CD14-positive monocyte (primary cell): ENCODE results near the gene KRT85. TPM values are rescaled to one million over a fixed set of nuclear protein-coding genes. Genes with fewer than 3 reads are reported as not detected.

ENCODE experiments used
- DNase-seq, 3 donors: peaks; one replicate each; pipeline ENCODE4 v3.0.0-alpha.2; 2011 to 2022
- H2AFZ ChIP-seq: 2 replicates; pipeline ENCODE4 v1.6.0; 2012; ENCODE audit warnings: mild to moderate bottlenecking, low read depth, low read length, inconsistent platforms; ENCODE audit not compliant: insufficient read depth, poor library complexity, severe bottlenecking
- H3K27ac ChIP-seq, 2 donors: 1 replicate in 1 of 2; 2 replicates in 1 of 2; pipeline ENCODE4 v1.5.1; 2012 to 2013; ENCODE audit warnings: low read length in 2 of 2, control low read depth in 1 of 2, inconsistent platforms in 1 of 2, low read depth in 1 of 2, mild to moderate bottlenecking in 1 of 2
- H3K27me3 ChIP-seq, 2 donors: one replicate each; pipeline versions ENCODE4 v1.6.0 to v1.6.1; 2011 to 2013; ENCODE audit warnings: low read length in 2 of 2; ENCODE audit not compliant: control insufficient read depth in 2 of 2, insufficient read depth in 2 of 2
- H3K36me3 ChIP-seq, 2 donors: replicated peaks in 1 of 2; 1 replicate in 1 of 2; 2 replicates in 1 of 2; pipeline versions ENCODE4 v1.5.1 to v1.6.1; 2012 to 2013; ENCODE audit warnings: low read length in 2 of 2, control low read depth in 1 of 2, inconsistent platforms in 1 of 2, mild to moderate bottlenecking in 1 of 2; ENCODE audit not compliant: insufficient read depth in 2 of 2, control insufficient read depth in 1 of 2
- H3K4me1 ChIP-seq, 2 donors: 1 replicate in 1 of 2; 2 replicates in 1 of 2; pipeline versions ENCODE4 v1.5.1 to v1.6.1; 2012 to 2013; ENCODE audit warnings: low read length in 2 of 2, control low read depth in 1 of 2, inconsistent platforms in 1 of 2, mild to moderate bottlenecking in 1 of 2, moderate library complexity in 1 of 2; ENCODE audit not compliant: insufficient read depth in 2 of 2, control insufficient read depth in 1 of 2
- H3K4me2 ChIP-seq: replicated peaks from 2 replicates; pipeline ENCODE3; 2012; ENCODE audit warnings: low read length, moderate library complexity, mild to moderate bottlenecking; ENCODE audit not compliant: poor library complexity, severe bottlenecking; ENCODE audit errors: extremely low read depth
- H3K4me3 ChIP-seq, 3 experiments: fragments of 200-600 bp in 1 of 3; sonication (generic) in 1 of 3; replicated peaks in 1 of 3; 1 replicate in 2 of 3; 2 replicates in 1 of 3; pipeline ENCODE4 v1.5.1; 2011 to 2013; ENCODE audit warnings: low read length in 3 of 3, mild to moderate bottlenecking in 3 of 3, control low read depth in 2 of 3, low read depth in 2 of 3, inconsistent platforms in 1 of 3, moderate library complexity in 1 of 3
- H3K79me2 ChIP-seq: 2 replicates; pipeline ENCODE4 v1.6.0; 2012; ENCODE audit warnings: mild to moderate bottlenecking, control low read depth, inconsistent platforms, low read length, moderate library complexity; ENCODE audit not compliant: insufficient read depth
- H3K9ac ChIP-seq: 2 replicates; pipeline ENCODE4 v1.6.0; 2017; ENCODE audit warnings: low read length, mild to moderate bottlenecking; ENCODE audit not compliant: insufficient read depth, poor library complexity, severe bottlenecking
- H3K9me3 ChIP-seq, 2 donors: replicated peaks in 1 of 2; 1 replicate in 1 of 2; 2 replicates in 1 of 2; pipeline versions ENCODE4 v1.5.1 to v1.6.1; 2012 to 2013; ENCODE audit warnings: low read length in 2 of 2, control low read depth in 1 of 2; ENCODE audit not compliant: control insufficient read depth in 1 of 2, insufficient read depth in 1 of 2
- H4K20me1 ChIP-seq: 2 replicates; pipeline ENCODE4 v1.6.0; 2012; ENCODE audit warnings: mild to moderate bottlenecking, low read length, control low read depth, moderate library complexity; ENCODE audit not compliant: insufficient read depth
- H3K27ac Mint-ChIP-seq, 7 donors: one replicate each; pipeline ENCODE4 v1.8.0; 2020; ENCODE audit warnings: mild to moderate bottlenecking in 7 of 7, mixed read lengths in 7 of 7, moderate library complexity in 6 of 7, inconsistent platforms in 2 of 7
- H3K27me3 Mint-ChIP-seq, 3 donors: one replicate each; pipeline ENCODE4 v1.8.0; 2021 to 2022; ENCODE audit warnings: low read depth in 3 of 3, mild to moderate bottlenecking in 3 of 3, mixed read lengths in 3 of 3, moderate library complexity in 3 of 3, inconsistent platforms in 1 of 3
- H3K36me3 Mint-ChIP-seq, 2 donors: one replicate each; pipeline ENCODE4 v1.8.0; 2020; ENCODE audit warnings: mixed read lengths in 2 of 2, inconsistent platforms in 1 of 2, mild to moderate bottlenecking in 1 of 2
- H3K4me1 Mint-ChIP-seq: one replicate; pipeline ENCODE4 v1.8.0; 2020; ENCODE audit warnings: mild to moderate bottlenecking, mixed read lengths
- H3K4me3 Mint-ChIP-seq, 2 donors: one replicate each; pipeline ENCODE4 v1.8.0; 2020; ENCODE audit warnings: mild to moderate bottlenecking in 2 of 2, mixed read lengths in 2 of 2, moderate library complexity in 1 of 2
- H3K9me3 Mint-ChIP-seq, 7 donors: one replicate each; pipeline ENCODE4 v1.8.0; 2020 to 2022; ENCODE audit warnings: mixed read lengths in 7 of 7, mild to moderate bottlenecking in 6 of 7, moderate library complexity in 6 of 7, inconsistent platforms in 2 of 7
- WGBS: methylation state at CpG from one replicate; pipeline ENCODE4 v1.1.5; 2013; ENCODE audit warnings: missing lambda C conversion rate; ENCODE audit not compliant: insufficient coverage; 5-methylcytosine and 5-hydroxymethylcytosine counted together
- intact Hi-C, 2 donors: fragments of 100-400 bp; cut with micrococcal nuclease; formaldehyde crosslinking; loops; one replicate each; pipeline versions ENCODE4 v1.15.0 to v1.15.1; 2023
- polyA plus RNA-seq, 3 donors: library from polyadenylated mRNA; depleted of rRNA in 1 of 3; unstranded in 2 of 3; stranded (reverse) in 1 of 3; fragments of 300-500 nt in 2 of 3; fragments of >200 nt in 1 of 3; fragmentation: Illumina TruSeq in 2 of 3; gene quantifications; 1 replicate in 2 of 3; 2 replicates in 1 of 3; pipeline ENCODE4 v1.2.3, GENCODE V29; 2012 to 2021
- TF ChIP-seq, protein P1 (sequence below): fragments of 200-600 bp; IDR thresholded peaks from one replicate; pipeline ENCODE4 v1.8.0; 2022; ENCODE audit warnings: antibody characterized with exemption, mild to moderate bottlenecking

KRT85 gene
- polyA plus RNA-seq, 3 donors, result not detected

DNA sequence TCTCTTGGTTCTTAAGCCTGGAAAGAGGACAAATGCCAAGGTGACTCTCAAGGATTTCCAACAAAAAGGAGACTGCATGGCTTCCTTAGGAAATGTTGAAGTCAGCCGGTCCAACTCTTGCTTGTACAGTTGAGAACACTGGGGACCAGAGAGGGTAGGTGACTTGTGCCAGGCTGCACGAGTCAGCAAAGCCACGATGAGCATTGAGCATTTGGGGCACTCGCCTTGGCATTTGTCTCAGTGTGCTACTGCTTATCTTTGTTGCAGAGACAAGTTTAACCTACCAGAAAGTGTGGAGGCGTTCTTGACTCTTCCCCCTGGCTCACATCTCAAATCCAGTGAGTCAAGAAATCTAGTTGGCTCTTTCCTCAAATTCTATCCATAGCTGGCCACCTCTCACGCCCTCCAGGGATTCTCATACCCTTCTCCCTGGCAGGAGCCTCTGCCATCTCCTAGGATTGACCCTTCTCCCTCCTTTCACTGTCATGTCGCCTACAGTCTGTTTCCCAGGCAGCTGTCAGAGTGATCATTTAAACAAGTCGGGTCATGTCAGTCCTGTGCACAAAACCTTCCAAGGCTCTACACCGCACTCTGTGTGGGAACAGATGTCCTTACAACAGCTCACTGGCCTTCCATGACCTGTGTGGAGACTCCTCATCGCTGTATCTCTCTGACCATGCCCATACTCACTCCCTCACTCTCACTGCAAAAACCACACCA is 28.9 kb downstream of the KRT85 start:
- Mint-ChIP-seq H3K27me3 (peaks cover 5 to 7% (median 6%) of the 10 kb centered on the region in 3 donors), H3K4me3 (no peak overlapping the region), H3K27ac (no peak overlapping the region), H3K9me3 (peaks cover 2 to 6% (median 4%) of the 10 kb centered on the region in 7 donors), H3K36me3 (no peaks in the 10 kb centered on the region), H3K4me1 (no peaks in the 10 kb centered on the region)
- no peak overlapping the region for H3K27ac ChIP-seq
- no peaks in the 10 kb centered on the region for H3K36me3 ChIP-seq
- no peaks in the 10 kb centered on the region for H4K20me1 ChIP-seq
- no peaks in the 10 kb centered on the region for H3K4me1 ChIP-seq
- peaks cover 0 to 2% of the 10 kb centered on the region in 2 donors for H3K27me3 ChIP-seq
- DNase-seq, result no peak
- no peak overlapping the region for H3K4me2 ChIP-seq
- H2AFZ ChIP-seq, result no peak overlapping the region
- TF ChIP-seq, protein P1, sequence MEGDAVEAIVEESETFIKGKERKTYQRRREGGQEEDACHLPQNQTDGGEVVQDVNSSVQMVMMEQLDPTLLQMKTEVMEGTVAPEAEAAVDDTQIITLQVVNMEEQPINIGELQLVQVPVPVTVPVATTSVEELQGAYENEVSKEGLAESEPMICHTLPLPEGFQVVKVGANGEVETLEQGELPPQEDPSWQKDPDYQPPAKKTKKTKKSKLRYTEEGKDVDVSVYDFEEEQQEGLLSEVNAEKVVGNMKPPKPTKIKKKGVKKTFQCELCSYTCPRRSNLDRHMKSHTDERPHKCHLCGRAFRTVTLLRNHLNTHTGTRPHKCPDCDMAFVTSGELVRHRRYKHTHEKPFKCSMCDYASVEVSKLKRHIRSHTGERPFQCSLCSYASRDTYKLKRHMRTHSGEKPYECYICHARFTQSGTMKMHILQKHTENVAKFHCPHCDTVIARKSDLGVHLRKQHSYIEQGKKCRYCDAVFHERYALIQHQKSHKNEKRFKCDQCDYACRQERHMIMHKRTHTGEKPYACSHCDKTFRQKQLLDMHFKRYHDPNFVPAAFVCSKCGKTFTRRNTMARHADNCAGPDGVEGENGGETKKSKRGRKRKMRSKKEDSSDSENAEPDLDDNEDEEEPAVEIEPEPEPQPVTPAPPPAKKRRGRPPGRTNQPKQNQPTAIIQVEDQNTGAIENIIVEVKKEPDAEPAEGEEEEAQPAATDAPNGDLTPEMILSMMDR, result no peak
- H3K4me3 ChIP-seq, result no peak overlapping the region
- no peaks in the 10 kb centered on the region for H3K9me3 ChIP-seq
- intact Hi-C loops, result no loop called here
- H3K79me2 ChIP-seq, result no peaks in the 10 kb centered on the region
- WGBS, result 89% methylated on average over 10 of the region's 10 CpGs
- no peak overlapping the region for H3K9ac ChIP-seq

DNA sequence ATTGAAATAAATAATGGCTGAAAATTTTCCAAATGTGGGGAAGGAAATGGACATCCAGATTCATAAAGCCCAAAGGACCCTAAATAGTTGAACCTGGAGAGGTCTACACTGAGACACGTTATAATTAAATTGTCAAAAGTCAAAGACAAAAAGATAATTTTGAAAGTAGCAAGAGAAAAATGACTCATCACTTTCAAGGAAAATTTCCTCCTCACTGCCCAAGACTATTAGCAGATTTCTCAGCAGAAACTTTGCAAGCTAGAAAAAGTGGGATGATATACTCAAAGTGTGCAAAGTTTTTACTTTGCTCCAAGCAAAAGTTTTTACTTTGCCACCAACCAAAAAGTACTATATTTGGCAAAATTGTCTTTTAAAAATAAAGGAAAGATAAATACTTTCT is 30.2 kb downstream of the KRT85 start:
- Histone ChIP-seq H4K20me1 (no peaks in the 10 kb centered on the region), H3K27me3 (peaks cover 0 to 2% of the 10 kb centered on the region in 2 donors), H3K36me3 (no peaks in the 10 kb centered on the region), H3K27ac (no peak overlapping the region), H3K9me3 (no peaks in the 10 kb centered on the region), H3K4me2 (no peak overlapping the region), H3K79me2 (no peaks in the 10 kb centered on the region), H2AFZ (no peak overlapping the region), H3K4me1 (no peaks in the 10 kb centered on the region), H3K4me3 (no peak overlapping the region), H3K9ac (no peak overlapping the region)
- no CpG with 5 or more reads among the region's 1 CpG for WGBS
- Mint-ChIP-seq H3K36me3 (no peaks in the 10 kb centered on the region), H3K9me3 (peaks cover 0 to 6% (median 4%) of the 10 kb centered on the region in 7 donors), H3K27ac (no peak overlapping the region), H3K27me3 (peaks cover 0 to 7% (median 6%) of the 10 kb centered on the region in 3 donors), H3K4me1 (no peaks in the 10 kb centered on the region), H3K4me3 (no peak overlapping the region)
- intact Hi-C loops, result no loop called here
- no peak for DNase-seq
- TF ChIP-seq, protein P1, result no peak
